Skeletal muscle satellite cell (primary cell): Measurements from ENCODE around the gene SPATA9.

Source experiments
- H3K27me3 ChIP-seq: 2 replicates; pipeline ENCODE4 v1.7.0; 2013; ENCODE audit warnings: low read length; ENCODE audit not compliant: control insufficient read depth, insufficient read depth
- H3K36me3 ChIP-seq: 2 replicates; pipeline ENCODE4 v1.7.0; 2013; ENCODE audit warnings: mild to moderate bottlenecking, control low read depth, low read length; ENCODE audit not compliant: insufficient read depth
- H3K4me1 ChIP-seq: 2 replicates; pipeline ENCODE4 v1.7.0; 2013; ENCODE audit warnings: low read length; ENCODE audit not compliant: control insufficient read depth, insufficient read depth
- H3K4me2 ChIP-seq: 2 replicates; pipeline ENCODE4 v1.7.0; 2013; ENCODE audit warnings: mild to moderate bottlenecking, low read length
- H3K4me3 ChIP-seq: 2 replicates; pipeline ENCODE4 v1.7.0; 2013; ENCODE audit warnings: low read length
- H3K9ac ChIP-seq: 2 replicates; pipeline ENCODE4 v1.7.0; 2013; ENCODE audit warnings: mild to moderate bottlenecking, low read depth, low read length, moderate library complexity
- H3K9me3 ChIP-seq: replicated peaks from 2 replicates; pipeline ENCODE4 v1.7.0; 2013; ENCODE audit warnings: mild to moderate bottlenecking, control low read depth, low read length

The SPATA9 gene

GRCh38 chr5:95725937-95726810, 43.4 kb upstream of the SPATA9 start:
- H3K9ac ChIP-seq: peak overlapping the region; percentile 66
- H3K4me3 ChIP-seq: peak overlapping the region; percentile 53
- H3K4me2 ChIP-seq: peak overlapping the region; percentile 74
- H3K36me3 ChIP-seq: no peaks in the 10 kb centered on the region
- H3K4me1 ChIP-seq: peaks cover 67% of the 10 kb centered on the region
- H3K9me3 ChIP-seq: no peaks in the 10 kb centered on the region
- no peaks in the 10 kb centered on the region for H3K27me3 ChIP-seq

GRCh38 chr5:95725071-95725820, 42.5 kb upstream of the SPATA9 start:
- no peaks in the 10 kb centered on the region for H3K9me3 ChIP-seq
- no peaks in the 10 kb centered on the region for H3K36me3 ChIP-seq
- H3K4me1 ChIP-seq: peaks cover 68% of the 10 kb centered on the region
- H3K4me3 ChIP-seq: no peak overlapping the region
- peak overlapping the region; percentile 66 for H3K9ac ChIP-seq
- no peaks in the 10 kb centered on the region for H3K27me3 ChIP-seq
- H3K4me2 ChIP-seq: peak overlapping the region; percentile 74

- no peaks in the 10 kb centered on the region for H3K9me3 ChIP-seq
- no peaks in the 10 kb centered on the region for H3K27me3 ChIP-seq
- H3K4me1 ChIP-seq: peaks cover 58% of the 10 kb centered on the region
- no peaks in the 10 kb centered on the region for H3K36me3 ChIP-seq
- H3K4me3 ChIP-seq: no peak overlapping the region
- no peak overlapping the region for H3K9ac ChIP-seq
- no peak overlapping the region for H3K4me2 ChIP-seq
Observed at GRCh38 chr5:95723632-95724369, 41.0 kb upstream of the SPATA9 start.

- Histone ChIP-seq H3K9ac (no peak overlapping the region), H3K9me3 (no peaks in the 10 kb centered on the region), H3K4me3 (no peak overlapping the region), H3K27me3 (no peaks in the 10 kb centered on the region), H3K36me3 (no peaks in the 10 kb centered on the region), H3K4me1 (peaks cover 37% of the 10 kb centered on the region), H3K4me2 (no peak overlapping the region)
Observed at GRCh38 chr5:95721582-95722295, 38.9 kb upstream of the SPATA9 start.

GRCh38 chr5:95720094-95720786, 37.4 kb upstream of the SPATA9 start:
- no peak overlapping the region for H3K9ac ChIP-seq
- H3K4me3 ChIP-seq: no peak overlapping the region
- H3K4me1 ChIP-seq: peaks cover 33% of the 10 kb centered on the region
- H3K27me3 ChIP-seq: no peaks in the 10 kb centered on the region
- no peaks in the 10 kb centered on the region for H3K9me3 ChIP-seq
- no peak overlapping the region for H3K4me2 ChIP-seq
- no peaks in the 10 kb centered on the region for H3K36me3 ChIP-seq

- H3K4me2 ChIP-seq: no peak overlapping the region
- peaks cover 32% of the 10 kb centered on the region for H3K4me1 ChIP-seq
- H3K4me3 ChIP-seq: no peak overlapping the region
- H3K27me3 ChIP-seq: no peaks in the 10 kb centered on the region
- H3K9me3 ChIP-seq: no peaks in the 10 kb centered on the region
- H3K9ac ChIP-seq: no peak overlapping the region
- H3K36me3 ChIP-seq: no peaks in the 10 kb centered on the region
Observed at GRCh38 chr5:95718738-95719137, 35.9 kb upstream of the SPATA9 start.

- no peak overlapping the region for H3K9ac ChIP-seq
- no peak overlapping the region for H3K4me3 ChIP-seq
- H3K4me2 ChIP-seq: no peak overlapping the region
- H3K27me3 ChIP-seq: no peaks in the 10 kb centered on the region
- H3K9me3 ChIP-seq: no peaks in the 10 kb centered on the region
- H3K4me1 ChIP-seq: peaks cover 28% of the 10 kb centered on the region
- H3K36me3 ChIP-seq: no peaks in the 10 kb centered on the region
Observed at GRCh38 chr5:95718203-95718602, 35.4 kb upstream of the SPATA9 start.

GRCh38 chr5:95717439-95717838, 34.6 kb upstream of the SPATA9 start:
- Histone ChIP-seq H3K4me1 (peaks cover 34% of the 10 kb centered on the region), H3K9me3 (no peaks in the 10 kb centered on the region), H3K4me3 (no peak overlapping the region), H3K9ac (no peak overlapping the region), H3K27me3 (no peaks in the 10 kb centered on the region), H3K36me3 (no peaks in the 10 kb centered on the region), H3K4me2 (no peak overlapping the region)

- H3K9ac ChIP-seq: peak overlapping the region; percentile 38
- no peaks in the 10 kb centered on the region for H3K36me3 ChIP-seq
- H3K4me2 ChIP-seq: peak overlapping the region; percentile 28
- no peaks in the 10 kb centered on the region for H3K27me3 ChIP-seq
- no peaks in the 10 kb centered on the region for H3K9me3 ChIP-seq
- no peak overlapping the region for H3K4me3 ChIP-seq
- H3K4me1 ChIP-seq: peaks cover 43% of the 10 kb centered on the region
Observed at GRCh38 chr5:95715799-95716461, 33.1 kb upstream of the SPATA9 start.

GRCh38 chr5:95713960-95714710, 31.3 kb upstream of the SPATA9 start:
- Histone ChIP-seq H3K4me1 (peaks cover 41% of the 10 kb centered on the region), H3K9ac (no peak overlapping the region), H3K9me3 (no peaks in the 10 kb centered on the region), H3K4me3 (no peak overlapping the region), H3K4me2 (no peak overlapping the region), H3K27me3 (no peaks in the 10 kb centered on the region), H3K36me3 (no peaks in the 10 kb centered on the region)
